Subcutaneous adipose tissue (tissue), 4 donors: ENCODE data around the gene FSCN2. TPM values are rescaled to one million over a fixed set of nuclear protein-coding genes. Genes with fewer than 3 reads are reported as not detected.

Experiments
- CTCF ChIP-seq: fragments of 450-650 bp; IDR thresholded peaks from one replicate; pipeline ENCODE4 v1.5.1; 2016; ENCODE audit warnings: low read depth, mild to moderate bottlenecking, control low read depth, antibody characterized with exemption, moderate library complexity
- small RNA-seq: library from RNA; depleted of rRNA; stranded (forward); fragments of <200 nt; gene quantifications from one replicate; pipeline ENCODE3, GENCODE V24; 2016
- total RNA-seq, 4 donors: library from RNA; depleted of rRNA; stranded (reverse); fragments of >200 nt; gene quantifications; one replicate each; pipeline ENCODE4 v1.1.0, GENCODE V29; 2016

FSCN2 gene
- total RNA-seq, 4 donors from 2014 or later: 0.88 to 1.0 TPM; not detected in 2

- TF ChIP-seq CTCF: no peak
Measured at GRCh38 chr17:81583589-81584342, 55.6 kb downstream of the FSCN2 start.

- no peak for TF ChIP-seq CTCF
Measured at GRCh38 chr17:81586096-81586495, 57.9 kb downstream of the FSCN2 start.

Small RNA genes lying within 50 kb of the gene (small RNA-seq; reads per million reads assigned to genes)
- gene RF00019: 0.49 reads per million

Other genes starting within 250 kb of the FSCN2 start
- 100 to 1,000 TPM in 2 of 4 donors, 10 to 100 TPM in 2; 40.4 to 175 (median 91.0) TPM for gene SLC38A10, start 233.1 kb upstream of the FSCN2 start, total RNA-seq
- 10 to 100 TPM in 1 of 4 donors, 1 to 10 TPM in 3; 2.6 to 24.1 (median 5.7) TPM for gene BAHCC1, start 132.9 kb upstream of the FSCN2 start, total RNA-seq
- 1,000 to 10,000 TPM; 1,095 to 1,902 (median 1,493) TPM for gene ACTG1, start 15.6 kb upstream of the FSCN2 start, total RNA-seq
- 10 to 100 TPM in 3 of 4 donors, 1 to 10 TPM in 1; 9.2 to 27.7 (median 11.9) TPM for gene FAAP100, start 24.0 kb downstream of the FSCN2 start, total RNA-seq
- gene NPLOC4, start 108.7 kb downstream of the FSCN2 start, total RNA-seq: 100 to 1,000 TPM in 1 of 4 donors, 10 to 100 TPM in 3; 47.4 to 112 (median 62.8) TPM
- gene TSPAN10, start 108.8 kb downstream of the FSCN2 start, total RNA-seq: 1 to 10 TPM in 1 of 4 donors, under 1 TPM in 2, not detected in 1; 0.44 to 2.4 (median 0.68) TPM
- gene PDE6G, start 128.2 kb downstream of the FSCN2 start, total RNA-seq: 1 to 10 TPM in 1 of 4 donors, not detected in 3; 2.7 TPM
- gene OXLD1, start 138.2 kb downstream of the FSCN2 start, total RNA-seq: 10 to 100 TPM; 12.4 to 47.3 (median 34.1) TPM
- gene CCDC137, start 138.4 kb downstream of the FSCN2 start, total RNA-seq: 10 to 100 TPM in 1 of 4 donors, 1 to 10 TPM in 3; 7.0 to 11.1 (median 8.5) TPM
- gene ARL16, start 155.4 kb downstream of the FSCN2 start, total RNA-seq: 10 to 100 TPM; 13.2 to 40.3 (median 36.4) TPM
- gene HGS, start 155.6 kb downstream of the FSCN2 start, total RNA-seq: 10 to 100 TPM; 35.4 to 79.5 (median 60.5) TPM
- 10 to 100 TPM; 23.8 to 52.0 (median 29.0) TPM for gene MRPL12, start 175.0 kb downstream of the FSCN2 start, total RNA-seq
- 10 to 100 TPM in 3 of 4 donors, 1 to 10 TPM in 1; 4.9 to 59.5 (median 15.9) TPM for gene SLC25A10, start 183.9 kb downstream of the FSCN2 start, total RNA-seq